ENCODE data around the gene MEIS2. TPM values are rescaled to one million over a fixed set of nuclear protein-coding genes. Genes with fewer than 3 reads are reported as not detected.
A peak's percentile ranks its signal among the peaks of the same experiment; 100 is the strongest.

Gene MEIS2
- total and polyA plus RNA-seq, 2 of the 13 experiments (the other 11 are each of a cell fraction or from before 2014, with no cell fraction given) = 10.7 to 12.4 TPM

DNA sequence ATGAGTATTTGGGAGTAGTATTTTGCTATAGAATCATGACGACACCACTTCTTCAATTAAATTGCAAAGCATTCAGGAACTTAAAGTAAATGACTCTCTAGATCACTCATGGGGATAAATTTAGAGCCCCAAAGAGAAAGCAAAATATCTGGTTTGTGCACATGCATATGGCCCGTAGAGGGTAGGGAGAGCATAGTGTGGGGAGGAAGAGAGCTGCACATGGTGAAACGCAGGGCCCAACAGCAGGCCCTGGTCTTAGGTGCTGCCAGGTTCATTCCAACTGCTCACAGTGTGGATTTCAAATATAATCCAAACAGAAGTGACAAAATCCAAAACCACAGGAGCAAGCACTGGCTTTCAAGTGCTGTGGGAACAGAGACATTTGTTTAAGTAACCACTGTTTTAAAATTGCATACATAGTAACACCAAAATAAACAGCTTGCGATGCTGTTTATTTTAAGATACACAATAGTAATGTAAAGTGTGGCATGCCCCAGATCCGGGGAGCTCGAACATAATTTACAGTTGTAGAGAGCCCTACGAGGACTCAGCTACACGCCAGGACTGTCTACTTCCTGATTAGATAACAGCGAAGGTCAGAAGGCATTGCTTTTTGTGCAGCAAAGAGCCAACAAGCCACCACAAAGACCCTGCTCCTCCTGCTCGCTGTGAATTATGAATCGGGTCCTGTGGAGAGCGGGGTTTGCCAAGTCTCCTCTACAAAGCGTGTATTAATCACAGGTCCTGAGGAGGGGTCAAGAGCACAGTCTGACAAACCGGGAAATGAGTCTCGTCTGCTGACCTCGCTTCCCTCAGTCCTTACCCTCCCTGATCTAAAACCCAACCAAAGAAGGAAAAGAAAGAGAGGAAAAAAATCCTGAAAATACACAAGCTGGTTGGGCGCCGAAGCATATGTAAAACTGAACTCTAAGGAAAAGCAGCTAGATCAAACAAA, 80.6 kb downstream of the MEIS2 start (continued):
- TF ChIP-seq, protein P1, sequence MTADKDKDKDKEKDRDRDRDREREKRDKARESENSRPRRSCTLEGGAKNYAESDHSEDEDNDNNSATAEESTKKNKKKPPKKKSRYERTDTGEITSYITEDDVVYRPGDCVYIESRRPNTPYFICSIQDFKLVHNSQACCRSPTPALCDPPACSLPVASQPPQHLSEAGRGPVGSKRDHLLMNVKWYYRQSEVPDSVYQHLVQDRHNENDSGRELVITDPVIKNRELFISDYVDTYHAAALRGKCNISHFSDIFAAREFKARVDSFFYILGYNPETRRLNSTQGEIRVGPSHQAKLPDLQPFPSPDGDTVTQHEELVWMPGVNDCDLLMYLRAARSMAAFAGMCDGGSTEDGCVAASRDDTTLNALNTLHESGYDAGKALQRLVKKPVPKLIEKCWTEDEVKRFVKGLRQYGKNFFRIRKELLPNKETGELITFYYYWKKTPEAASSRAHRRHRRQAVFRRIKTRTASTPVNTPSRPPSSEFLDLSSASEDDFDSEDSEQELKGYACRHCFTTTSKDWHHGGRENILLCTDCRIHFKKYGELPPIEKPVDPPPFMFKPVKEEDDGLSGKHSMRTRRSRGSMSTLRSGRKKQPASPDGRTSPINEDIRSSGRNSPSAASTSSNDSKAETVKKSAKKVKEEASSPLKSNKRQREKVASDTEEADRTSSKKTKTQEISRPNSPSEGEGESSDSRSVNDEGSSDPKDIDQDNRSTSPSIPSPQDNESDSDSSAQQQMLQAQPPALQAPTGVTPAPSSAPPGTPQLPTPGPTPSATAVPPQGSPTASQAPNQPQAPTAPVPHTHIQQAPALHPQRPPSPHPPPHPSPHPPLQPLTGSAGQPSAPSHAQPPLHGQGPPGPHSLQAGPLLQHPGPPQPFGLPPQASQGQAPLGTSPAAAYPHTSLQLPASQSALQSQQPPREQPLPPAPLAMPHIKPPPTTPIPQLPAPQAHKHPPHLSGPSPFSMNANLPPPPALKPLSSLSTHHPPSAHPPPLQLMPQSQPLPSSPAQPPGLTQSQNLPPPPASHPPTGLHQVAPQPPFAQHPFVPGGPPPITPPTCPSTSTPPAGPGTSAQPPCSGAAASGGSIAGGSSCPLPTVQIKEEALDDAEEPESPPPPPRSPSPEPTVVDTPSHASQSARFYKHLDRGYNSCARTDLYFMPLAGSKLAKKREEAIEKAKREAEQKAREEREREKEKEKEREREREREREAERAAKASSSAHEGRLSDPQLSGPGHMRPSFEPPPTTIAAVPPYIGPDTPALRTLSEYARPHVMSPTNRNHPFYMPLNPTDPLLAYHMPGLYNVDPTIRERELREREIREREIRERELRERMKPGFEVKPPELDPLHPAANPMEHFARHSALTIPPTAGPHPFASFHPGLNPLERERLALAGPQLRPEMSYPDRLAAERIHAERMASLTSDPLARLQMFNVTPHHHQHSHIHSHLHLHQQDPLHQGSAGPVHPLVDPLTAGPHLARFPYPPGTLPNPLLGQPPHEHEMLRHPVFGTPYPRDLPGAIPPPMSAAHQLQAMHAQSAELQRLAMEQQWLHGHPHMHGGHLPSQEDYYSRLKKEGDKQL (CRISPR knock-in tag; IDR thresholded peaks at IDR 0.05; ENCODE audit: low read depth) = 0 out of 2 replicates have a peak, but pooled peaks have one; percentile 35
- TF ChIP-seq, protein P2, sequence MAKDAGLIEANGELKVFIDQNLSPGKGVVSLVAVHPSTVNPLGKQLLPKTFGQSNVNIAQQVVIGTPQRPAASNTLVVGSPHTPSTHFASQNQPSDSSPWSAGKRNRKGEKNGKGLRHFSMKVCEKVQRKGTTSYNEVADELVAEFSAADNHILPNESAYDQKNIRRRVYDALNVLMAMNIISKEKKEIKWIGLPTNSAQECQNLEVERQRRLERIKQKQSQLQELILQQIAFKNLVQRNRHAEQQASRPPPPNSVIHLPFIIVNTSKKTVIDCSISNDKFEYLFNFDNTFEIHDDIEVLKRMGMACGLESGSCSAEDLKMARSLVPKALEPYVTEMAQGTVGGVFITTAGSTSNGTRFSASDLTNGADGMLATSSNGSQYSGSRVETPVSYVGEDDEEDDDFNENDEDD (CRISPR knock-in tag; IDR thresholded peaks at IDR 0.05; ENCODE audit: borderline replicate concordance) = peak; percentile 31; the same call in 1 of the 2 replicates
- TF ChIP-seq ZNF292 (CRISPR knock-in tag; IDR thresholded peaks at IDR 0.05; ENCODE audit: borderline replicate concordance, low read depth) (peak; percentile 92; the same call in 1 of the 2 replicates), ELF4 (CRISPR knock-in tag; IDR thresholded peaks at IDR 0.05; ENCODE audit: borderline replicate concordance) (peak; percentile 86; the same call in 1 of the 2 replicates), SRSF1 (optimal IDR thresholded peaks at IDR 0.05; ENCODE audit: low read depth, low read length) (no peak), KDM6A (CRISPR knock-in tag; IDR thresholded peaks at IDR 0.05; ENCODE audit: low read depth) (no peak), AGO2 (optimal IDR thresholded peaks at IDR 0.05; ENCODE audit: low read depth, low read length) (no peak)
- TF ChIP-seq, protein P3, sequence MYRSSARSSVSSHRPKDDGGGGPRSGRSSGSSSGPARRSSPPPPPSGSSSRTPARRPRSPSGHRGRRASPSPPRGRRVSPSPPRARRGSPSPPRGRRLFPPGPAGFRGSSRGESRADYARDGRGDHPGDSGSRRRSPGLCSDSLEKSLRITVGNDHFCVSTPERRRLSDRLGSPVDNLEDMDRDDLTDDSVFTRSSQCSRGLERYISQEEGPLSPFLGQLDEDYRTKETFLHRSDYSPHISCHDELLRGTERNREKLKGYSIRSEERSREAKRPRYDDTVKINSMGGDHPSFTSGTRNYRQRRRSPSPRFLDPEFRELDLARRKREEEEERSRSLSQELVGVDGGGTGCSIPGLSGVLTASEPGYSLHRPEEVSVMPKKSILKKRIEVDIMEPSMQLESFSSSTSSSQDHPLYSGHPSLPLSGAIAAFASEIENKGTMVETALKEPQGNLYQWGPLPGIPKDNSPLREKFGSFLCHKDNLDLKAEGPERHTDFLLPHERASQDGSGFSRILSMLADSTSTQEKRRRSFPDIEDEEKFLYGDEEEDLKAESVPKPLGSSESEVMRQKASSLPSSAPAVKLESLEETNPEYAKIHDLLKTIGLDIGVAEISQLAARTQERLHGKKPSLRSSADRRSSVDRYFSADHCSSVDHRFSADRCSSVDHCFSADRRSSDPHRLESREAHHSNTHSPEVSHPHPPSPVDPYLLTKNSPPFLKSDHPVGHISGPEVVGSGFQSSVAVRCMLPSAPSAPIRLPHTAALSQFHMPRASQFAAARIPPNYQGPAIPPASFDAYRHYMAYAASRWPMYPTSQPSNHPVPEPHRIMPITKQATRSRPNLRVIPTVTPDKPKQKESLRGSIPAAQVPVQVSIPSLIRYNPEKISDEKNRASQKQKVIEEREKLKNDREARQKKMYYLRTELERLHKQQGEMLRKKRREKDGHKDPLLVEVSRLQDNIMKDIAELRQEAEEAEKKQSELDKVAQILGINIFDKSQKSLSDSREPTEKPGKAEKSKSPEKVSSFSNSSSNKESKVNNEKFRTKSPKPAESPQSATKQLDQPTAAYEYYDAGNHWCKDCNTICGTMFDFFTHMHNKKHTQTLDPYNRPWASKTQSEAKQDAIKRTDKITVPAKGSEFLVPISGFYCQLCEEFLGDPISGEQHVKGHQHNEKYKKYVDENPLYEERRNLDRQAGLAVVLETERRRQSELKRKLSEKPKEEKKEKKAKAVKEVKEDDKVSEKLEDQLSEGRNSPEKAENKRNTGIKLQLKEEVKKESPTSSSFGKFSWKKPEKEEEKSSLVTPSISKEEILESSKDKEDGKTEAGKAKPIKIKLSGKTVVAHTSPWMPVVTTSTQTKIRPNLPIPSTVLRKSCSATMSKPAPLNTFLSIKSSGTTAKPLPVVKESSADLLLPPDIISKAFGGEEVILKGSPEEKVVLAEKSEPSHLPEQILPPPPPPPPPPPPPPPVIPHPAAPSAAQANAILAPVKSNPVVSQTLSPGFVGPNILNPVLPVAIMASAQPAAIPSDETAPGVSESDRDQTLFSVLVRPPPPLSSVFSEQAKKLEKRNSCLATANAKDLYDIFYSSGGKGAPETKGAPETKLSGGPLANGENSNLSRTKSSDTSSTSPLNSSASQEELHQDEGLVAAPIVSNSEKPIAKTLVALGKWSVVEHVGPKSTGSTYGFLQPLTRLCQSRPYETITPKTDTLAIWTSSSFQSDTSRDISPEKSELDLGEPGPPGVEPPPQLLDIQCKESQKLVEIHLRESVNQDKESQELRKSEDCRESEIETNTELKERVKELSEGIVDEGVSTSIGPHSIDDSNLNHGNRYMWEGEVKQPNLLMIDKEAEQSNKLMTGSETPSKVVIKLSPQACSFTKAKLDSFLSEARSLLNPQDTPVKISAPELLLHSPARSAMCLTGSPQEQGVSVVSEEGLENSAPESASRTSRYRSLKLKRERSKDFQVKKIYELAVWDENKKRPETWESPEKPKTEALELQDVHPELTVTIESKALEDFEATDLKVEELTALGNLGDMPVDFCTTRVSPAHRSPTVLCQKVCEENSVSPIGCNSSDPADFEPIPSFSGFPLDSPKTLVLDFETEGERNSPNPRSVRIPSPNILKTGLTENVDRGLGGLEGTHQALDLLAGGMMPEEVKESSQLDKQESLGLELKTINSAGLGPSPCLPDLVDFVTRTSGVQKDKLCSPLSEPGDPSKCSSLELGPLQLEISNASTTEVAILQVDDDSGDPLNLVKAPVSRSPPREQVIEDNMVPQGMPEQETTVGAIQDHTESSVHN (CRISPR knock-in tag; IDR thresholded peaks at IDR 0.05) = no peak

Measured in HepG2 (cell line).